SK-N-SH (cell line): ENCODE data around the gene NPDC1.

ENCODE experiments used
- CTCF ChIP-seq: fragments of 200-600 bp; sonication (generic); IDR thresholded peaks from 2 replicates; pipeline ENCODE4 v1.6.1; 2017; ENCODE audit warnings: antibody characterized with exemption, mild to moderate bottlenecking, moderate library complexity
- EP300 ChIP-seq, 2 experiments: IDR thresholded peaks; 2 replicates each; pipeline versions ENCODE4 v1.4.0 to v1.6.1; 2012; ENCODE audit warnings: borderline replicate concordance in 1 of 2, low read depth in 1 of 2, low read length in 1 of 2
- GABPA ChIP-seq: IDR thresholded peaks from 2 replicates; pipeline ENCODE4 v1.4.0; 2012; ENCODE audit warnings: low read depth, mild to moderate bottlenecking
- PBX3 ChIP-seq: IDR thresholded peaks from 2 replicates; pipeline ENCODE4; 2012
- TCF12 ChIP-seq: IDR thresholded peaks from 2 replicates; pipeline ENCODE4 v1.4.0; 2012
- USF1 ChIP-seq: IDR thresholded peaks from 2 replicates; pipeline ENCODE4 v1.4.0; 2012; ENCODE audit warnings: low read depth, borderline replicate concordance

DNA sequence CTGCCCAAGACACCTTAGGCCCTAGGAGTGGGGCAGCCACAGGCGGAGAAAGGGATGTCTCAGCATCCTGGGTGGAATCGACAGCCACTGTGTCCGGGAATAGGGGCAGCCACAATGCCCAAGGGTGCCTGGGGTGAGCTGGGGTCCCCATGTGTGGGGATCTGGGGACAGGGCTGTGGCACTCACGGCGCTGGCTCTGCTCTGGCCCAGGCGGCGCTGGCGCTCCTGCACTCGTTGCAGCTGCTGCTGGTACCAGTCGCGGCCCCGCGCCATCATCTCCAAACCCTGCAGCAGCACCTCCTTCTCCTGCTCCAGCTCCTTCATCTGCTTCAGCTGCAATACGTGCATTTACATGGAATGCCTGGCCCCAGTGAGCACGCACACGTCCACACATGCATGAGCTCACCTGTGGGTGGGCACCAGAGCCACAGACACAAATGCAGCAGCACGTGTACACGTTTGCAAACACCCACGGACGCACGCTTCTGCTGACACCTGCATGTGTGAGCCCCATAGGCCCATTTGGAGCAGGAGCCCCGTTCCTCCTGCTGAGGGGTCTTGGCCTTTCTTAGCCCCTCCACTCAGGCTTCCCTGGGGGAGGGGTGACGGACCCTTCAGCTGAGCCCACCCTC is 19.5 kb upstream of the NPDC1 start:
- no peak for TF ChIP-seq CTCF
- TF ChIP-seq USF1 = no peak
- TF ChIP-seq EP300 (IDR thresholded peaks at IDR 0.05; ENCODE audit: borderline replicate concordance in 1 of 2, low read depth in 1 of 2, low read length in 1 of 2) = no peak
- TF ChIP-seq PBX3 = no peak
- TF ChIP-seq TCF12 = no peak
- TF ChIP-seq GABPA = no peak
